H9 (cell line): ENCODE results near the gene AIMP1. TPM values are rescaled to one million over a fixed set of nuclear protein-coding genes. Genes with fewer than 3 reads are reported as not detected.

Source experiments
- DNase-seq: peaks from one replicate; pipeline ENCODE4 v3.0.0-alpha.2; 2017
- H2AFZ ChIP-seq: one replicate; pipeline ENCODE4 v1.6.1; 2013; ENCODE audit warnings: mild to moderate bottlenecking, low read length, control low read depth, moderate library complexity
- H2AK5ac ChIP-seq: 2 replicates; pipeline ENCODE4 v1.6.1; 2013; ENCODE audit warnings: low read length, control low read depth, mixed read lengths; ENCODE audit not compliant: insufficient read length
- H2BK120ac ChIP-seq: one replicate; pipeline ENCODE4 v1.6.1; 2013; ENCODE audit warnings: low read depth, mild to moderate bottlenecking, low read length, control low read depth, inconsistent platforms; ENCODE audit not compliant: poor library complexity, severe bottlenecking
- H2BK12ac ChIP-seq: 2 replicates; pipeline ENCODE4 v1.6.1; 2013; ENCODE audit warnings: low read length, control low read depth, mixed read lengths, low read depth; ENCODE audit not compliant: insufficient read length
- H2BK15ac ChIP-seq: 2 replicates; pipeline ENCODE4 v1.6.1; 2013; ENCODE audit warnings: low read depth, low read length, control low read depth
- H2BK20ac ChIP-seq: one replicate; pipeline ENCODE4 v1.6.1; 2013; ENCODE audit warnings: low read depth, mild to moderate bottlenecking, low read length, control low read depth, inconsistent platforms; ENCODE audit not compliant: poor library complexity, severe bottlenecking
- H2BK5ac ChIP-seq: 2 replicates; pipeline ENCODE4 v1.6.1; 2013; ENCODE audit warnings: low read length, control low read depth, mixed read lengths; ENCODE audit not compliant: insufficient read length
- H3K14ac ChIP-seq: 2 replicates; pipeline ENCODE4 v1.6.1; 2013; ENCODE audit warnings: low read length, control low read depth; ENCODE audit not compliant: insufficient read depth
- H3K18ac ChIP-seq: 2 replicates; pipeline ENCODE4 v1.6.1; 2013; ENCODE audit warnings: low read depth, mild to moderate bottlenecking, mixed read lengths, low read length, control low read depth; ENCODE audit not compliant: insufficient read length
- H3K23ac ChIP-seq: 2 replicates; pipeline ENCODE4 v1.6.1; 2013; ENCODE audit warnings: low read length, control low read depth, mixed read lengths, low read depth; ENCODE audit not compliant: insufficient read length
- H3K23me2 ChIP-seq: 2 replicates; pipeline ENCODE4 v1.6.1; 2013; ENCODE audit warnings: low read depth, mild to moderate bottlenecking, mixed read lengths, low read length, control low read depth; ENCODE audit not compliant: insufficient read length, poor library complexity, severe bottlenecking
- H3K27ac ChIP-seq: 2 replicates; pipeline ENCODE4 v1.5.1; 2013; ENCODE audit warnings: low read length, control low read depth, mixed read lengths, low read depth; ENCODE audit not compliant: insufficient read length
- H3K27me3 ChIP-seq: 2 replicates; pipeline ENCODE4 v1.6.1; 2013; ENCODE audit warnings: low read length, control low read depth, inconsistent platforms; ENCODE audit not compliant: insufficient read depth
- H3K4ac ChIP-seq: 2 replicates; pipeline ENCODE4 v1.6.1; 2013; ENCODE audit warnings: low read depth, mild to moderate bottlenecking, control low read depth, inconsistent platforms, low read length, moderate library complexity
- H3K4me1 ChIP-seq: 2 replicates; pipeline ENCODE4 v1.6.1; 2013; ENCODE audit warnings: low read length, control low read depth, inconsistent platforms; ENCODE audit not compliant: insufficient read depth
- H3K4me2 ChIP-seq: 2 replicates; pipeline ENCODE4 v1.6.1; 2013; ENCODE audit warnings: low read length, control low read depth, mixed read lengths; ENCODE audit not compliant: insufficient read length, insufficient read depth
- H3K56ac ChIP-seq: 2 replicates; pipeline ENCODE4 v1.6.1; 2013; ENCODE audit warnings: low read depth, mild to moderate bottlenecking, mixed read lengths, low read length, control low read depth; ENCODE audit not compliant: insufficient read length
- H3K79me1 ChIP-seq: 2 replicates; pipeline ENCODE4 v1.6.1; 2013; ENCODE audit warnings: low read depth, mild to moderate bottlenecking, moderate library complexity, low read length, control low read depth, inconsistent platforms; ENCODE audit not compliant: insufficient read depth, poor library complexity, severe bottlenecking
- H3K79me2 ChIP-seq: 2 replicates; pipeline ENCODE4 v1.6.1; 2013; ENCODE audit warnings: low read length, control low read depth, inconsistent platforms; ENCODE audit not compliant: insufficient read depth
- H3K9ac ChIP-seq: 2 replicates; pipeline ENCODE4 v1.6.1; 2013; ENCODE audit warnings: low read length, control low read depth, mixed read lengths; ENCODE audit not compliant: insufficient read length; ENCODE audit errors: extremely low read depth
- H3K9me3 ChIP-seq: one replicate; pipeline ENCODE4 v1.6.1; 2013; ENCODE audit warnings: low read depth, low read length, inconsistent platforms; ENCODE audit not compliant: control insufficient read depth
- H3T11ph ChIP-seq: one replicate; pipeline ENCODE4 v1.6.1; 2013; ENCODE audit warnings: mild to moderate bottlenecking, low read length, control low read depth, inconsistent platforms
- H4K20me1 ChIP-seq: one replicate; pipeline ENCODE4 v1.6.1; 2013; ENCODE audit not compliant: control insufficient read depth, insufficient read length, insufficient read depth
- H4K5ac ChIP-seq: 2 replicates; pipeline ENCODE4 v1.6.1; 2013; ENCODE audit warnings: low read depth, mild to moderate bottlenecking, mixed read lengths, low read length, control low read depth; ENCODE audit not compliant: insufficient read length
- H4K8ac ChIP-seq: replicated peaks from 2 replicates; pipeline ENCODE4 v1.6.1; 2013; ENCODE audit warnings: low read length, control low read depth, mixed read lengths, low read depth; ENCODE audit not compliant: insufficient read length
- H4K91ac ChIP-seq: 2 replicates; pipeline ENCODE4 v1.6.1; 2013; ENCODE audit warnings: low read depth, mild to moderate bottlenecking, moderate library complexity, mixed read lengths, low read length, control low read depth; ENCODE audit not compliant: insufficient read length
- H3K27ac Mint-ChIP-seq, 3 experiments: 2 replicates in 2 of 3; 3 replicates in 1 of 3; pipeline ENCODE4 v1.8.0; 2020 to 2021; ENCODE audit warnings: mixed read lengths in 3 of 3, mild to moderate bottlenecking in 1 of 3, moderate library complexity in 1 of 3
- H3K27me3 Mint-ChIP-seq: 2 replicates; pipeline ENCODE4 v1.8.0; 2021; ENCODE audit warnings: low read depth, mild to moderate bottlenecking, moderate library complexity, mixed read lengths
- H3K36me3 Mint-ChIP-seq, 3 experiments: 2 replicates in 2 of 3; 3 replicates in 1 of 3; pipeline ENCODE4 v1.8.0; 2020 to 2021; ENCODE audit warnings: low read depth in 3 of 3, mixed read lengths in 3 of 3; ENCODE audit not compliant: insufficient read depth in 1 of 3
- H3K4me1 Mint-ChIP-seq, 2 experiments: 2 replicates each; pipeline ENCODE4 v1.8.0; 2020; ENCODE audit warnings: mixed read lengths in 2 of 2
- H3K4me3 Mint-ChIP-seq, 2 experiments: 2 replicates in 1 of 2; 3 replicates in 1 of 2; pipeline ENCODE4 v1.8.0; 2020 to 2021; ENCODE audit warnings: mild to moderate bottlenecking in 2 of 2, mixed read lengths in 2 of 2, moderate library complexity in 1 of 2
- H3K9me3 Mint-ChIP-seq, 2 experiments: 2 replicates in 1 of 2; 3 replicates in 1 of 2; pipeline ENCODE4 v1.8.0; 2020; ENCODE audit warnings: mild to moderate bottlenecking in 2 of 2, mixed read lengths in 2 of 2, moderate library complexity in 1 of 2
- total RNA-seq: library from RNA; stranded (reverse); gene quantifications from 2 replicates; pipeline ENCODE4 v1.2.1, GENCODE V29; 2021
- TF ChIP-seq, protein P1 (sequence below): fragments of 200-600 bp; sonication (generic); conservative IDR thresholded peaks from 3 replicates; pipeline ENCODE4 v1.8.0; 2021; ENCODE audit warnings: antibody characterized with exemption, mild to moderate bottlenecking

Gene AIMP1
- total RNA-seq, 1 experiment from 2014 or later, result 36.8 TPM

DNA sequence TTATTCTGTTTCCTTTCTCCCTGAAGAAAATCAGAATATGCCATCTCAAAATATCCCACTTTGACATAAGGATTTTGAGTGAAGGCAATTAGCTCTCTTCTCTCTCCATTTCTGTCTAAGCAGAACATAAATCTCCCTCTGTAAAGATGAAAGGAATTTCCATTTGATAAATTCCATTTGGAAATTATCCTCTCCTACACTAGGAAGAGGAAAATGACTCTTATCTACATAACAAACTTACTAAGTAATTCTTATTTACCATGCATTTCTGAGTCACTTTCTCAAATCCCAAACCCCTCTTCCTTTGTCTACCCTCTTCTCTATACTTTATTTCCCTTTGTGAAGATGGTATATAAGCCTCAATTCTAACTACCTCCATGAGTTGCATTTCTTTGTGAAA lies 11.7 kb upstream of the AIMP1 start:
- Histone ChIP-seq H3K79me1 (peaks cover 2% of the 10 kb centered on the region), H3K4me2 (no peak overlapping the region), H2BK5ac (no peak overlapping the region), H4K20me1 (no peaks in the 10 kb centered on the region), H3K27ac (no peak overlapping the region), H3K23ac (no peak overlapping the region), H3K56ac (no peak overlapping the region), H4K5ac (no peak overlapping the region), H2BK12ac (no peak overlapping the region), H3K14ac (no peak overlapping the region), H3K9ac (no peak overlapping the region), H3K18ac (no peak overlapping the region), H3K23me2 (no peaks in the 10 kb centered on the region), H3K79me2 (no peaks in the 10 kb centered on the region), H3K27me3 (no peaks in the 10 kb centered on the region), H2BK120ac (no peak overlapping the region), H3K4ac (no peak overlapping the region), H2BK15ac (no peak overlapping the region), H3T11ph (no peak overlapping the region), H3K9me3 (no peaks in the 10 kb centered on the region), H2AFZ (no peak overlapping the region), H2BK20ac (no peak overlapping the region), H3K4me1 (no peaks in the 10 kb centered on the region), H2AK5ac (no peak overlapping the region), H4K91ac (no peak overlapping the region), H4K8ac (no peak overlapping the region)
- Mint-ChIP-seq H3K36me3 (peaks cover 6 to 16% (median 11%) of the 10 kb centered on the region in 3 experiments), H3K4me3 (no peak overlapping the region), H3K4me1 (peaks cover 37 to 38% of the 10 kb centered on the region in 2 experiments), H3K27me3 (no peaks in the 10 kb centered on the region), H3K27ac (peak overlapping the region in 1 of 3 experiments; percentile 15; a peak in 2 of 7 replicates), H3K9me3 (no peaks in the 10 kb centered on the region)
- no peak for DNase-seq
- TF ChIP-seq, protein P1, sequence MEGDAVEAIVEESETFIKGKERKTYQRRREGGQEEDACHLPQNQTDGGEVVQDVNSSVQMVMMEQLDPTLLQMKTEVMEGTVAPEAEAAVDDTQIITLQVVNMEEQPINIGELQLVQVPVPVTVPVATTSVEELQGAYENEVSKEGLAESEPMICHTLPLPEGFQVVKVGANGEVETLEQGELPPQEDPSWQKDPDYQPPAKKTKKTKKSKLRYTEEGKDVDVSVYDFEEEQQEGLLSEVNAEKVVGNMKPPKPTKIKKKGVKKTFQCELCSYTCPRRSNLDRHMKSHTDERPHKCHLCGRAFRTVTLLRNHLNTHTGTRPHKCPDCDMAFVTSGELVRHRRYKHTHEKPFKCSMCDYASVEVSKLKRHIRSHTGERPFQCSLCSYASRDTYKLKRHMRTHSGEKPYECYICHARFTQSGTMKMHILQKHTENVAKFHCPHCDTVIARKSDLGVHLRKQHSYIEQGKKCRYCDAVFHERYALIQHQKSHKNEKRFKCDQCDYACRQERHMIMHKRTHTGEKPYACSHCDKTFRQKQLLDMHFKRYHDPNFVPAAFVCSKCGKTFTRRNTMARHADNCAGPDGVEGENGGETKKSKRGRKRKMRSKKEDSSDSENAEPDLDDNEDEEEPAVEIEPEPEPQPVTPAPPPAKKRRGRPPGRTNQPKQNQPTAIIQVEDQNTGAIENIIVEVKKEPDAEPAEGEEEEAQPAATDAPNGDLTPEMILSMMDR, result no peak
